Panc1 (cell line): Measurements from ENCODE around the gene PEF1. TPM values are rescaled to one million over a fixed set of nuclear protein-coding genes. Genes with fewer than 3 reads are reported as not detected.

Experiments
- ATAC-seq: fragments of 200-7000 bp; cut with Tn5 transposase; 2 replicates; pipeline ENCODE4 v1.9.1; 2020; ENCODE audit warnings: mild to moderate bottlenecking, moderate library complexity
- BruUV-seq: library from RNA; stranded (reverse); fragments of 400-500 nt; replicated peaks from 2 replicates; lab custom pipeline; 2021; lab: Mats Ljungman, UMichigan
- CTCF ChIA-PET: fragments of 300-600 bp; sonication (Branson Sonifier 250); formaldehyde crosslinking; loops from one replicate; lab custom pipeline; 2022; ENCODE audit warnings: antibody characterized with exemption; lab: Charles Lee
- POLR2A ChIA-PET: fragments of 300-600 bp; sonication (Branson Sonifier 250); formaldehyde crosslinking; loops from one replicate; lab custom pipeline; 2022; ENCODE audit warnings: antibody characterized with exemption; lab: Charles Lee
- DNase-seq: peaks from one replicate; pipeline ENCODE4 v3.0.0-alpha.2; 2010; ENCODE audit warnings: low read depth, low spot score
- H3K27ac ChIP-seq: 2 replicates; pipeline ENCODE4 v1.5.1; 2011; ENCODE audit warnings: mild to moderate bottlenecking, low read length, inconsistent platforms
- H3K27me3 ChIP-seq: fragments of 200-500 bp; sonication (Bioruptor generic); 2 replicates; pipeline ENCODE4 v1.6.0; 2014; ENCODE audit warnings: low read length, inconsistent platforms; ENCODE audit not compliant: control insufficient read depth, insufficient read depth
- H3K36me3 ChIP-seq: fragments of 200-500 bp; sonication (Bioruptor generic); 2 replicates; pipeline ENCODE4 v1.5.1; 2014; ENCODE audit warnings: inconsistent platforms, mild to moderate bottlenecking, low read length, moderate library complexity; ENCODE audit not compliant: control insufficient read depth, insufficient read depth
- H3K4me1 ChIP-seq: 2 replicates; pipeline ENCODE4 v1.5.1; 2011; ENCODE audit warnings: inconsistent platforms, mild to moderate bottlenecking, low read length, moderate library complexity; ENCODE audit not compliant: control insufficient read depth, insufficient read depth
- H3K4me3 ChIP-seq, 2 experiments: 2 replicates each; pipeline ENCODE4 v1.5.1; 2011 to 2012; ENCODE audit warnings: low read depth in 2 of 2, low read length in 2 of 2, mild to moderate bottlenecking in 2 of 2, inconsistent platforms in 1 of 2, moderate library complexity in 1 of 2
- H3K9me3 ChIP-seq: fragments of 200-500 bp; sonication (Bioruptor generic); 2 replicates; pipeline ENCODE4 v1.5.1; 2014; ENCODE audit warnings: low read depth, mild to moderate bottlenecking, inconsistent platforms, low read length, moderate library complexity; ENCODE audit not compliant: control insufficient read depth, insufficient read depth
- CTCF ChIP-seq: fragments of 450-650 bp; IDR thresholded peaks from 2 replicates; pipeline ENCODE4 v1.5.1; 2017; ENCODE audit warnings: mild to moderate bottlenecking
- POLR2AphosphoS5 ChIP-seq: IDR thresholded peaks from 2 replicates; pipeline ENCODE4 v1.6.1; 2012; ENCODE audit warnings: mild to moderate bottlenecking, low read depth, low read length, moderate library complexity
- REST ChIP-seq, 2 experiments: IDR thresholded peaks; 2 replicates each; pipeline ENCODE4 v1.6.1; 2011 to 2012; ENCODE audit warnings: low read depth in 2 of 2, control low read depth in 1 of 2, low read length in 1 of 2, mild to moderate bottlenecking in 1 of 2, moderate library complexity in 1 of 2; ENCODE audit not compliant: insufficient read depth in 1 of 2
- SIN3A ChIP-seq: IDR thresholded peaks from 2 replicates; pipeline ENCODE4 v1.6.1; 2012; ENCODE audit warnings: low read depth, mild to moderate bottlenecking, low read length, moderate library complexity, borderline replicate concordance; ENCODE audit not compliant: insufficient read depth
- TCF7L2 ChIP-seq: IDR thresholded peaks from 2 replicates; pipeline ENCODE4 v1.6.1; 2011; ENCODE audit warnings: mild to moderate bottlenecking, low read depth, low read length, inconsistent platforms
- in situ Hi-C: cut with HindIII; loops from 2 replicates; pipeline ENCODE4 v1.10.0; 2016; ENCODE audit warnings: low sequenced_read_pairs, low pct_unique_long_range_greater_than_20kb
- intact Hi-C: fragments of 100-400 bp; cut with micrococcal nuclease; formaldehyde crosslinking; loops from one replicate; pipeline ENCODE4 v1.10.0; 2022; ENCODE audit not compliant: unreplicated experiment
- total RNA-seq: library from RNA; stranded (reverse); gene quantifications from one replicate; pipeline ENCODE4 v1.2.1, GENCODE V29; 2021; ENCODE audit not compliant: unreplicated experiment

Gene PEF1
- total RNA-seq, 1 experiment from 2014 or later: 58.4 TPM

DNA sequence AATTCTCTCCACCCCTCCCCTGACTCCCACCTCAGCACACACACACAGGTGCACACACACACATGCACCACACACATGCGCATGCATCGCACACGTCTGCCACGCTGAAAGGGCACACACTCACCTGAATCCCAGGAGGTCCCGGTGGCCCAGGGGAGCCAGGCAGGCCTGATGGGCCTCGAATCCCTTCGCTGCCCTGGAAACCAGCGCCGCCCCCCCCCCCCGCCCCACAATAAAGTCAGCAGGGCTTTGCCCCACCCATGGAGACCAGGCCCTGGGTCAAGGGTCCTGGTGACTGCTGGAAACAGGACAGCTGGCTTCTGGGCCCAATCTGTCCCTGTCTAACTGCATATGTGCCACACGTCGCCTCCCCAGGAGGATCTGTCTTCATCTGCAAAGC is 17.8 kb upstream of the PEF1 start:
- intact Hi-C loops (loop anchor here (5.0 to 10.0 kb wide), 2 partner anchors 40 to 82 kb away; partner anchors contain the start of gene COL16A1), in situ Hi-C loops (no loop called here)
- POLR2A ChIA-PET: no interaction called here
- H3K9me3 ChIP-seq: no peaks in the 10 kb centered on the region
- no TSS peak for BruUV-seq
- H3K4me3 ChIP-seq: no peak overlapping the region
- no peak for ATAC-seq
- no peaks in the 10 kb centered on the region for H3K27me3 ChIP-seq
- peaks cover 26% of the 10 kb centered on the region for H3K4me1 ChIP-seq
- TF ChIP-seq CTCF (no peak), REST (IDR thresholded peaks at IDR 0.05; ENCODE audit: insufficient read depth in 1 of 2, low read depth in 2 of 2, low read length in 1 of 2) (no peak), POLR2AphosphoS5 (no peak), TCF7L2 (no peak), SIN3A (no peak)
- CTCF ChIA-PET: interaction anchor here (2.0 kb wide), 1 partner anchor 127 kb away, joined by 23 read pairs; no protein-coding TSS in a partner anchor
- no peaks in the 10 kb centered on the region for H3K36me3 ChIP-seq
- no peak for DNase-seq
- H3K27ac ChIP-seq: no peak overlapping the region

DNA sequence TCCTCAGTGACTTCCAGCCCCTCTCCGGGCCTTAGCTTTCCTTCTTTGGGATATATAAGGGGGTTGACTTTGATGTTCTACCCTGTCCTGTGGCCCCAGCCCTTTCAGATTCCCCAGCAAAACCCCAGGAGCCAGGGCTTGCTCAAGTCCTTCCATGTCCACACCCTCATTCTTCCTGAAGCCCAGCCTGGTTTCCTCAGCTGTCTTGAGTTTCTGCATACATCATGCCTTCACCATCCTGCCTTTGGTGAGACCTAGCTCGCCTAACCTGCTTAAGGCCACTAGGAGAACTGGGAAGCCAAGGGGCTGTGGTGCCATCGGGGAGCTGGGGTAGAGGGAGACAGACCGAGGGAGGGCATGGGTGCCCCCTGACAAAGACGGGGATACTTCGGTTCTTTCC is 17.2 kb upstream of the PEF1 start:
- no peaks in the 10 kb centered on the region for H3K36me3 ChIP-seq
- no peak overlapping the region for H3K27ac ChIP-seq
- no peak overlapping the region for H3K4me3 ChIP-seq
- intact Hi-C loops: loop anchor here (5.0 to 10.0 kb wide), 2 partner anchors 40 to 83 kb away; partner anchors contain the start of gene COL16A1
- H3K4me1 ChIP-seq: peaks cover 20% of the 10 kb centered on the region
- no peak for TF ChIP-seq TCF7L2
- no peak for TF ChIP-seq SIN3A
- no peak for TF ChIP-seq POLR2AphosphoS5
- TF ChIP-seq REST (IDR thresholded peaks at IDR 0.05; ENCODE audit: insufficient read depth in 1 of 2, low read depth in 2 of 2, low read length in 1 of 2): no peak
- TF ChIP-seq CTCF: no peak
- no peaks in the 10 kb centered on the region for H3K27me3 ChIP-seq
- ChIA-PET CTCF (interaction anchor here (0.5 to 0.7 kb wide), 2 partner anchors 30 to 127 kb away, joined by 3 read pairs; no protein-coding TSS in a partner anchor), POLR2A (interaction anchor here (0.7 kb wide), 1 partner anchor 17 kb away, joined by 4 read pairs; the partner anchor contains the start of gene PEF1)
- BruUV-seq: no TSS peak
- in situ Hi-C loops: no loop called here
- no peak for ATAC-seq
- DNase-seq: no peak
- no peaks in the 10 kb centered on the region for H3K9me3 ChIP-seq
